Measurements from ENCODE around the gene EFNA5. TPM values are rescaled to one million over a fixed set of nuclear protein-coding genes. Genes with fewer than 3 reads are reported as not detected.

The EFNA5 gene
- total and polyA plus RNA-seq, 10 of the 15 experiments (the other 5 are each of a cell fraction or from before 2014, with no cell fraction given) = 0.19 to 12.6 (median 3.9) TPM

DNA sequence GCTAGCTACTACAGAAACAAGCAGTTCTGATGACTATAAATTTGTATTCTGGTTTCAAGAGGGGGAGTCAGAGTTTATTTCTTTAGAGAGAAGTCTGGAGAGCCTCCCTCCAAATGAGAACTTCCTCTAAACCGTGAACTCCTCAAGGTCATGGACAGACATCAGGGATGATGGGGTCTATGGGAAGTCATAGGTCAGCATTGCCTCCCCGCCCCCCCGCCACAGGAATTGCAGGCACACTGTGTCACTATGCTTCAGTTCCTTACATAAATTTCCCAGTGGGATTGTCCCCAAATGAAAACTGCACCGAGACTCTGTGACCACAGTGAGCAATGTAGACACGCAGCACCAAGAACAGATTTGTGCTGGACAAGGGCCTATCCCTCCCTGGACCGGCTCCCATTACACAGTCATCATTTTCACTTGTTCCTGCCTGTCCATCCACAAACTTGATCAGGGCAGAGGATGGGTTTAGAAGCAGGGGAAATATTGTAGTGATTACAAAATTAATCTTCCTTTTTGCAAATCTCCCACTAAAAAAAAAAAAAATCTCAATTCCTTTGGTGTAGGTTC, 300.3 kb downstream of the EFNA5 start:
- in situ Hi-C loops (cut with MboI) (no loop called here), intact Hi-C loops (cut with micrococcal nuclease; ENCODE audit: unreplicated experiment) (no loop called here)
- Histone ChIP-seq H2AFZ (ENCODE audit: control insufficient read depth, low read depth, low read length) (no peak overlapping the region), H3K36me3 (ENCODE audit: control insufficient read depth in 2 of 2, insufficient read depth in 2 of 2, low read length in 1 of 2) (no peaks in the 10 kb centered on the region), H4K20me1 (ENCODE audit: control insufficient read depth, insufficient read depth) (no peaks in the 10 kb centered on the region), H3K4me1 (ENCODE audit: control insufficient read depth, insufficient read depth, low read length) (peaks cover 4% of the 10 kb centered on the region; the same call in 1 of the 2 replicates), H3K79me2 (ENCODE audit: control insufficient read depth, insufficient read depth, low read length) (no peaks in the 10 kb centered on the region), H3K27me3 (replicated peaks in 1 of 2; ENCODE audit: control insufficient read depth in 2 of 2, insufficient read depth in 2 of 2, low read length in 1 of 2) (no peaks in the 10 kb centered on the region), H3K4me3 (no peak overlapping the region), H3K9ac (ENCODE audit: control insufficient read depth, insufficient read depth, low read length) (no peak overlapping the region), H3K4me2 (ENCODE audit: control insufficient read depth, insufficient read depth) (no peak overlapping the region), H3K27ac (ENCODE audit: control insufficient read depth, insufficient read depth) (no peak overlapping the region), H3K9me3 (replicated peaks; ENCODE audit: control insufficient read depth, insufficient read depth, low read length) (no peaks in the 10 kb centered on the region; the same call in 2 of the 3 replicates)
- no peak for ATAC-seq
- ChIA-PET SMC1A (ENCODE audit: uncharacterized antibody, unreplicated experiment) (interaction anchor here (1.0 to 2.5 kb wide), 5 partner anchors 8 to 107 kb away, joined by 3 to 12 read pairs (median 4); no protein-coding TSS in a partner anchor), RAD21 (ENCODE audit: unreplicated experiment) (no interaction called here), POLR2A (no interaction called here), CTCF (interaction anchor here (1.3 kb wide), 1 partner anchor 202 kb away, joined by 3 read pairs; no protein-coding TSS in a partner anchor)
- DNase-seq (ENCODE audit: low read depth, low spot score) = no peak
- no peak for FAIRE-seq
- no TSS peak for BruUV-seq (replicated peaks)
- WGBS (ENCODE audit: insufficient coverage, insufficient replicate concordance, low lambda C conversion rate, missing lambda C conversion rate) = 71% methylated on average over 6 of the region's 6 CpGs
- TF ChIP-seq SUZ12 (IDR thresholded peaks at IDR 0.05; ENCODE audit: unreplicated experiment) (no peak), ZNF384 (IDR thresholded peaks at IDR 0.05; ENCODE audit: borderline replicate concordance, low read depth, low read length) (no peak)
- TF ChIP-seq, protein P1, sequence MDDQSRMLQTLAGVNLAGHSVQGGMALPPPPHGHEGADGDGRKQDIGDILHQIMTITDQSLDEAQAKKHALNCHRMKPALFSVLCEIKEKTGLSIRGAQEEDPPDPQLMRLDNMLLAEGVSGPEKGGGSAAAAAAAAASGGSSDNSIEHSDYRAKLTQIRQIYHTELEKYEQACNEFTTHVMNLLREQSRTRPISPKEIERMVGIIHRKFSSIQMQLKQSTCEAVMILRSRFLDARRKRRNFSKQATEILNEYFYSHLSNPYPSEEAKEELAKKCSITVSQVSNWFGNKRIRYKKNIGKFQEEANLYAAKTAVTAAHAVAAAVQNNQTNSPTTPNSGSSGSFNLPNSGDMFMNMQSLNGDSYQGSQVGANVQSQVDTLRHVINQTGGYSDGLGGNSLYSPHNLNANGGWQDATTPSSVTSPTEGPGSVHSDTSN (IDR thresholded peaks at IDR 0.05; ENCODE audit: insufficient replicate concordance, low read depth, low read length) = no peak

DNA sequence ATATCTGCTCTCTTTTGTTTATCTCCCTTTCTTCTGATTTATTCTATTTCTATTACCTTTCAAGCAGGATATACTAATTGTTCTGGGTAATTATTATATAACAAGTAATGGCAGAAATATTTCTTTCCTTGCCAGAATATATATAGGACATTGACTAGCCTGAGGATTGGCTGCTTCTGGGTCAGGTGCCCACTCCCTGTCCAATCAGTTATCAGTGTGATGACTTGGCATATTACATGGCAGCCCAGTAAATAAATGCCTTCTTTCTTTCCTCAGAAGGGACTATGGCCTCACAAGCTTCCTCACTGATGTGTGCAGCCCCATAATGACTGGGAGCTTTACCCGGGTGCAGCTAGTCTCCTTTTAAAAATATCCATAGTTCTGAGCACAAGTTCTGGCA, 301.1 kb downstream of the EFNA5 start:
- Histone ChIP-seq H3K27ac (ENCODE audit: control insufficient read depth, insufficient read depth) (no peak overlapping the region), H4K20me1 (ENCODE audit: control insufficient read depth, insufficient read depth) (no peaks in the 10 kb centered on the region), H3K9ac (ENCODE audit: control insufficient read depth, insufficient read depth, low read length) (no peak overlapping the region), H3K4me2 (ENCODE audit: control insufficient read depth, insufficient read depth) (no peak overlapping the region), H2AFZ (ENCODE audit: control insufficient read depth, low read depth, low read length) (no peak overlapping the region), H3K4me1 (ENCODE audit: control insufficient read depth, insufficient read depth, low read length) (peaks cover 13% of the 10 kb centered on the region), H3K79me2 (ENCODE audit: control insufficient read depth, insufficient read depth, low read length) (no peaks in the 10 kb centered on the region), H3K36me3 (ENCODE audit: control insufficient read depth in 2 of 2, insufficient read depth in 2 of 2, low read length in 1 of 2) (no peaks in the 10 kb centered on the region), H3K9me3 (replicated peaks; ENCODE audit: control insufficient read depth, insufficient read depth, low read length) (no peaks in the 10 kb centered on the region; the same call in 2 of the 3 replicates), H3K4me3 (no peak overlapping the region), H3K27me3 (replicated peaks in 1 of 2; ENCODE audit: control insufficient read depth in 2 of 2, insufficient read depth in 2 of 2, low read length in 1 of 2) (no peaks in the 10 kb centered on the region)
- TF ChIP-seq, protein P2, sequence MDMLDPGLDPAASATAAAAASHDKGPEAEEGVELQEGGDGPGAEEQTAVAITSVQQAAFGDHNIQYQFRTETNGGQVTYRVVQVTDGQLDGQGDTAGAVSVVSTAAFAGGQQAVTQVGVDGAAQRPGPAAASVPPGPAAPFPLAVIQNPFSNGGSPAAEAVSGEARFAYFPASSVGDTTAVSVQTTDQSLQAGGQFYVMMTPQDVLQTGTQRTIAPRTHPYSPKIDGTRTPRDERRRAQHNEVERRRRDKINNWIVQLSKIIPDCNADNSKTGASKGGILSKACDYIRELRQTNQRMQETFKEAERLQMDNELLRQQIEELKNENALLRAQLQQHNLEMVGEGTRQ (IDR thresholded peaks at IDR 0.05; ENCODE audit: borderline replicate concordance, low read depth, low read length) = peak; percentile 2; the same call in 1 of the 2 replicates
- TF ChIP-seq, protein P3, sequence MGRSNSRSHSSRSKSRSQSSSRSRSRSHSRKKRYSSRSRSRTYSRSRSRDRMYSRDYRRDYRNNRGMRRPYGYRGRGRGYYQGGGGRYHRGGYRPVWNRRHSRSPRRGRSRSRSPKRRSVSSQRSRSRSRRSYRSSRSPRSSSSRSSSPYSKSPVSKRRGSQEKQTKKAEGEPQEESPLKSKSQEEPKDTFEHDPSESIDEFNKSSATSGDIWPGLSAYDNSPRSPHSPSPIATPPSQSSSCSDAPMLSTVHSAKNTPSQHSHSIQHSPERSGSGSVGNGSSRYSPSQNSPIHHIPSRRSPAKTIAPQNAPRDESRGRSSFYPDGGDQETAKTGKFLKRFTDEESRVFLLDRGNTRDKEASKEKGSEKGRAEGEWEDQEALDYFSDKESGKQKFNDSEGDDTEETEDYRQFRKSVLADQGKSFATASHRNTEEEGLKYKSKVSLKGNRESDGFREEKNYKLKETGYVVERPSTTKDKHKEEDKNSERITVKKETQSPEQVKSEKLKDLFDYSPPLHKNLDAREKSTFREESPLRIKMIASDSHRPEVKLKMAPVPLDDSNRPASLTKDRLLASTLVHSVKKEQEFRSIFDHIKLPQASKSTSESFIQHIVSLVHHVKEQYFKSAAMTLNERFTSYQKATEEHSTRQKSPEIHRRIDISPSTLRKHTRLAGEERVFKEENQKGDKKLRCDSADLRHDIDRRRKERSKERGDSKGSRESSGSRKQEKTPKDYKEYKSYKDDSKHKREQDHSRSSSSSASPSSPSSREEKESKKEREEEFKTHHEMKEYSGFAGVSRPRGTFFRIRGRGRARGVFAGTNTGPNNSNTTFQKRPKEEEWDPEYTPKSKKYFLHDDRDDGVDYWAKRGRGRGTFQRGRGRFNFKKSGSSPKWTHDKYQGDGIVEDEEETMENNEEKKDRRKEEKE (IDR thresholded peaks at IDR 0.05) = no peak
- TF ChIP-seq NFYB (IDR thresholded peaks at IDR 0.05; ENCODE audit: insufficient read depth, low read depth, low read length) = peak; percentile 76
- SMC1A ChIA-PET (ENCODE audit: uncharacterized antibody, unreplicated experiment) = no interaction called here
- FAIRE-seq = no peak
- BruUV-seq (replicated peaks) = no TSS peak
- no peak for ATAC-seq
- intact Hi-C loops (cut with micrococcal nuclease; ENCODE audit: unreplicated experiment) = no loop called here
- no peak for DNase-seq (ENCODE audit: low read depth, low spot score)
- in situ Hi-C loops (cut with MboI) = no loop called here
- POLR2A ChIA-PET = interaction anchor here (0.5 kb wide), 1 partner anchor 76 kb away, joined by 3 read pairs; no protein-coding TSS in a partner anchor
- CTCF ChIA-PET = interaction anchor here (1.4 kb wide), 1 partner anchor 60 kb away, joined by 3 read pairs; no protein-coding TSS in a partner anchor
- RAD21 ChIA-PET (ENCODE audit: unreplicated experiment) = no interaction called here
- WGBS (ENCODE audit: insufficient coverage, insufficient replicate concordance, low lambda C conversion rate, missing lambda C conversion rate) = 68% methylated on average over 1 of the region's 1 CpG
